Stimulated activated CD8-positive, alpha-beta memory T cell treated with anti-CD3 and anti-CD28 coated beads, Interleukin-4, amount 100 ng/mL, for 4 hours (primary cell): ENCODE measurements around the gene FLRT1.
"Not testable (repeated sequence)": the region's sequence is repeated elsewhere in the genome, so short reads cannot be mapped to it uniquely, and the experiment has no call there.

Experiments used
- DNase-seq, 2 donors: peaks; one replicate each; pipeline ENCODE4 v3.0.0-alpha.2; 2020; ENCODE audit warnings: low read depth in 2 of 2, low spot score in 1 of 2

FLRT1 gene

GRCh38 chr11:64043545-64043944 lies 7.8 kb downstream of the FLRT1 start:
- DNase-seq: no peak

- DNase-seq: no peak
These were observed 9.1 kb downstream of the FLRT1 start for GRCh38 chr11:64044730-64045393.

- DNase-seq: no peak
These were observed 10.0 kb downstream of the FLRT1 start for GRCh38 chr11:64045700-64046099.

GRCh38 chr11:64047373-64047772 lies 11.6 kb downstream of the FLRT1 start:
- DNase-seq: not testable (repeated sequence)

- no peak for DNase-seq
These were observed 12.5 kb downstream of the FLRT1 start for GRCh38 chr11:64048042-64048854.

- no peak for DNase-seq
These were observed 13.8 kb downstream of the FLRT1 start for GRCh38 chr11:64049509-64049908.

- no peak for DNase-seq
These were observed 15.6 kb downstream of the FLRT1 start for GRCh38 chr11:64051297-64051696.

GRCh38 chr11:64052436-64052835 lies 16.7 kb downstream of the FLRT1 start:
- no peak for DNase-seq

- no peak for DNase-seq
These were observed 17.3 kb downstream of the FLRT1 start for GRCh38 chr11:64052938-64053622.

GRCh38 chr11:64053699-64054098 lies 18.0 kb downstream of the FLRT1 start:
- DNase-seq: no peak

GRCh38 chr11:64055077-64055476 lies 19.3 kb downstream of the FLRT1 start:
- DNase-seq: no peak

GRCh38 chr11:64056213-64056785 lies 20.6 kb downstream of the FLRT1 start:
- no peak for DNase-seq

- DNase-seq: no peak
These were observed 21.1 kb downstream of the FLRT1 start for GRCh38 chr11:64056861-64057260.

- DNase-seq: no peak
These were observed 22.2 kb downstream of the FLRT1 start for GRCh38 chr11:64057890-64058289.

GRCh38 chr11:64058494-64058893 lies 22.8 kb downstream of the FLRT1 start:
- no peak for DNase-seq

- DNase-seq: no peak
These were observed 23.8 kb downstream of the FLRT1 start for GRCh38 chr11:64059339-64060140.

GRCh38 chr11:64060263-64060860 lies 24.6 kb downstream of the FLRT1 start:
- DNase-seq: no peak

GRCh38 chr11:64060861-64061444 lies 25.2 kb downstream of the FLRT1 start:
- peak; percentile 10 to 34 for DNase-seq

GRCh38 chr11:64062185-64063039 lies 26.7 kb downstream of the FLRT1 start:
- DNase-seq: no peak
